Measurements from ENCODE around the gene THBD.

DNA sequence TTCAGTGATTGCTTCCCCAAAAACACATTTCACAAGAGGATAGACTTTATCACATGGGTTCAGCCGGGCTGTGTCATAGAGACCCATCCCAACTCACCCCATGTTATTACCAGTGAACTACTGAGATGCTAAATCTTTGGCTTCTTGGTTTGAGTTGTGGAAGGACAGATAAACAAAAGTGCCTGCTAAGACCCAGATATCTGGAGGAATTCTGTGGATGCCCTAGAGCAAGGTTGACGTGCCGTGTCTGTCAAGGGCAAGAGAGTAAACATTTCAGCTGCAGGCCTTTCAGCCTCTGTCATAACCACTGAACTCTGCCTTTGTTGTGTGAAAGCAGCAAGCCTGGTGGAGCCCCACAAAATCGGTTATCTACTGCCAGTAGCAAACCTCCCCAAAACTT is 11.2 kb upstream of the THBD start:
- TF ChIP-seq EZH2 (IDR thresholded peaks at IDR 0.05; ENCODE audit: insufficient read depth, poor library complexity, severe bottlenecking) = no peak
- TF ChIP-seq EZH2phosphoT487 (IDR thresholded peaks at IDR 0.05; ENCODE audit: insufficient read depth, low read depth) = no peak

All from GM23248 (cell line).